ENCODE results near the gene PERM1. TPM values are rescaled to one million over a fixed set of nuclear protein-coding genes. Genes with fewer than 3 reads are reported as not detected.
A peak's percentile ranks its signal among the peaks of the same experiment; 100 is the strongest.

Gene PERM1
- total and polyA plus RNA-seq, 9 of the 15 experiments (the other 6 are each of a cell fraction or from before 2014, with no cell fraction given) = not detected

DNA sequence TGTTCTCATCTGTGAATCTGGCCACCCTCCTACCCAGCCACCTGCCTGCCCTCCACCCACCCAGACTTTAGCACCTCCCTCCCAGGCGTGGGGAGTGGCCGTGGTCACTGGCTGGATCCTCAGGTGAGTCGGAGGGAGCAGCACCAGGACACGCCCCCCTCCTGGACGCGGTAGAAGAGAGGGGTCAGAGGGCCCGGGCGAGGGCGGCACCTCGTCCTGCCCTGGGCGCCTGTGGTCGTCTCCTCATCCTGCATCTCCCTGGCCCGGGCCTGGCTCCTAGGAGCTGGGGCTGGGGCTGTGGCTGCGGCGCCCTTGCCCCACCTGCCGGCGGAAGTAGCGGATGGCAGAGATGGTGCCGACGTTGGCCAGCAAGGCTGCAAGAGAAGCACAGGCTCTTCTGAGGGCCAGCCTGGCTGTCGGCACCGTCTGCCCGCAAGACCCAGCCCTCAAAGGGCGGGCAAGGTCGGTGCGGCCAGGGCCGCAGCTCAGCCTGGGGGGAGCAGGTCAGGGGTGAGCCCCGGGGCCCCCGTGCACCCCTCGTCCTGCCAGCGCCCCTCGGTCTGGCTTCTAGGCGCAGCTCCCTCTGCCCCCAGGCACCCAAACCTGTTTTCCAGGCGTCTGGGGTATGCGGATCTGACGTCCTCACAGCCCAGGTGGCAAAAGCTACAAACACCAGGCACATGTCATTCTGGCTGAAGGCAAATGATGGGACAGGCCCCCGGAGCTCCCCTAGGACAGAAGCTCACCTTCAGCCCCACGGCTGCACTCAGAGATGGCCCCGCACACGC lies 5.8 kb downstream of the PERM1 start (continued):
- TF ChIP-seq, protein P1, sequence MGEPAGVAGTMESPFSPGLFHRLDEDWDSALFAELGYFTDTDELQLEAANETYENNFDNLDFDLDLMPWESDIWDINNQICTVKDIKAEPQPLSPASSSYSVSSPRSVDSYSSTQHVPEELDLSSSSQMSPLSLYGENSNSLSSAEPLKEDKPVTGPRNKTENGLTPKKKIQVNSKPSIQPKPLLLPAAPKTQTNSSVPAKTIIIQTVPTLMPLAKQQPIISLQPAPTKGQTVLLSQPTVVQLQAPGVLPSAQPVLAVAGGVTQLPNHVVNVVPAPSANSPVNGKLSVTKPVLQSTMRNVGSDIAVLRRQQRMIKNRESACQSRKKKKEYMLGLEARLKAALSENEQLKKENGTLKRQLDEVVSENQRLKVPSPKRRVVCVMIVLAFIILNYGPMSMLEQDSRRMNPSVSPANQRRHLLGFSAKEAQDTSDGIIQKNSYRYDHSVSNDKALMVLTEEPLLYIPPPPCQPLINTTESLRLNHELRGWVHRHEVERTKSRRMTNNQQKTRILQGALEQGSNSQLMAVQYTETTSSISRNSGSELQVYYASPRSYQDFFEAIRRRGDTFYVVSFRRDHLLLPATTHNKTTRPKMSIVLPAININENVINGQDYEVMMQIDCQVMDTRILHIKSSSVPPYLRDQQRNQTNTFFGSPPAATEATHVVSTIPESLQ (CRISPR knock-in tag; IDR thresholded peaks at IDR 0.05) = no peak
- TF ChIP-seq MXI1 (IDR thresholded peaks at IDR 0.05; ENCODE audit: low read depth, low read length) (no peak), TOE1 (IDR thresholded peaks at IDR 0.05; ENCODE audit: borderline replicate concordance) (no peak), TOE1 (CRISPR knock-in tag; IDR thresholded peaks at IDR 0.05; ENCODE audit: borderline replicate concordance, low read depth) (no peak), STAG1 (CRISPR knock-in tag; IDR thresholded peaks at IDR 0.05; ENCODE audit: borderline replicate concordance) (peak; percentile 63; the same call in 1 of the 2 replicates), SP1 (CRISPR knock-in tag; IDR thresholded peaks at IDR 0.05) (peak; percentile 74), FUS (optimal IDR thresholded peaks at IDR 0.05; ENCODE audit: low read depth, low read length) (no peak), ZBTB1 (CRISPR knock-in tag; IDR thresholded peaks at IDR 0.05; ENCODE audit: borderline replicate concordance, low read depth) (peak; percentile 55; the same call in 1 of the 2 replicates), TBP (optimal IDR thresholded peaks at IDR 0.05; ENCODE audit: low read depth, low read length) (no peak), NEUROD1 (IDR thresholded peaks at IDR 0.05; ENCODE audit: borderline replicate concordance, low read depth, low read length, partially characterized antibody) (no peak), ELF4 (CRISPR knock-in tag; IDR thresholded peaks at IDR 0.05) (no peak), RFX1 (IDR thresholded peaks at IDR 0.05) (no peak), CCAR2 (IDR thresholded peaks at IDR 0.05; ENCODE audit: low read depth, low read length) (no peak), ZNF785 (CRISPR knock-in tag; IDR thresholded peaks at IDR 0.05) (no peak), ZFX (CRISPR knock-in tag; IDR thresholded peaks at IDR 0.05) (peak; percentile 31), ZNF282 (CRISPR knock-in tag; IDR thresholded peaks at IDR 0.05) (no peak), ZNF140 (CRISPR knock-in tag; IDR thresholded peaks at IDR 0.05) (no peak)
- TF ChIP-seq, protein P2, sequence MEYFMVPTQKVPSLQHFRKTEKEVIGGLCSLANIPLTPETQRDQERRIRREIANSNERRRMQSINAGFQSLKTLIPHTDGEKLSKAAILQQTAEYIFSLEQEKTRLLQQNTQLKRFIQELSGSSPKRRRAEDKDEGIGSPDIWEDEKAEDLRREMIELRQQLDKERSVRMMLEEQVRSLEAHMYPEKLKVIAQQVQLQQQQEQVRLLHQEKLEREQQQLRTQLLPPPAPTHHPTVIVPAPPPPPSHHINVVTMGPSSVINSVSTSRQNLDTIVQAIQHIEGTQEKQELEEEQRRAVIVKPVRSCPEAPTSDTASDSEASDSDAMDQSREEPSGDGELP (CRISPR knock-in tag; IDR thresholded peaks at IDR 0.05; ENCODE audit: borderline replicate concordance) = peak; percentile 32; the same call in 1 of the 2 replicates
- TF ChIP-seq, protein P3, sequence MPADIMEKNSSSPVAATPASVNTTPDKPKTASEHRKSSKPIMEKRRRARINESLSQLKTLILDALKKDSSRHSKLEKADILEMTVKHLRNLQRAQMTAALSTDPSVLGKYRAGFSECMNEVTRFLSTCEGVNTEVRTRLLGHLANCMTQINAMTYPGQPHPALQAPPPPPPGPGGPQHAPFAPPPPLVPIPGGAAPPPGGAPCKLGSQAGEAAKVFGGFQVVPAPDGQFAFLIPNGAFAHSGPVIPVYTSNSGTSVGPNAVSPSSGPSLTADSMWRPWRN (IDR thresholded peaks at IDR 0.05; ENCODE audit: low read depth) = no peak

Measured in K562 (cell line).